Glutamatergic neuron (in vitro differentiated cells): ENCODE data around the gene ACBD6. TPM values are rescaled to one million over a fixed set of nuclear protein-coding genes. Genes with fewer than 3 reads are reported as not detected.

Experiments used
- DNase-seq: peaks from one replicate; pipeline ENCODE4 v3.0.0; 2022
- H3K27ac Mint-ChIP-seq: one replicate; pipeline ENCODE4 v1.8.0; 2020; ENCODE audit warnings: mild to moderate bottlenecking, mixed read lengths, inconsistent platforms; ENCODE audit not compliant: unreplicated experiment
- H3K27me3 Mint-ChIP-seq: one replicate; pipeline ENCODE4 v1.8.0; 2020; ENCODE audit warnings: mild to moderate bottlenecking, moderate library complexity, mixed read lengths, inconsistent platforms; ENCODE audit not compliant: unreplicated experiment
- H3K36me3 Mint-ChIP-seq: one replicate; pipeline ENCODE4 v1.8.0; 2020; ENCODE audit warnings: mild to moderate bottlenecking, mixed read lengths, inconsistent platforms; ENCODE audit not compliant: unreplicated experiment
- H3K4me1 Mint-ChIP-seq: one replicate; pipeline ENCODE4 v1.8.0; 2020; ENCODE audit warnings: mild to moderate bottlenecking, low read depth, mixed read lengths, inconsistent platforms; ENCODE audit not compliant: unreplicated experiment
- H3K4me3 Mint-ChIP-seq: one replicate; pipeline ENCODE4 v1.8.0; 2020; ENCODE audit warnings: mild to moderate bottlenecking, mixed read lengths, inconsistent platforms; ENCODE audit not compliant: unreplicated experiment
- H3K9me3 Mint-ChIP-seq: one replicate; pipeline ENCODE4 v1.8.0; 2020; ENCODE audit warnings: mild to moderate bottlenecking, moderate library complexity, mixed read lengths, inconsistent platforms; ENCODE audit not compliant: unreplicated experiment
- total RNA-seq: library from RNA; stranded (reverse); fragmentation: NEBNext Ultra II Directional; extraction: Animal tissue kit (Norgen Biotek cat#: 25700); gene quantifications from one replicate; pipeline ENCODE4 v1.2.1, GENCODE V29; 2021; ENCODE audit not compliant: unreplicated experiment
- TF ChIP-seq, protein P1 (sequence below): fragments of 200-600 bp; sonication (generic); IDR thresholded peaks from one replicate; pipeline ENCODE4 v1.5.0; 2021; ENCODE audit not compliant: partially characterized antibody, unreplicated experiment

Gene ACBD6
- total RNA-seq, 1 donor from 2014 or later: 52.9 TPM

DNA sequence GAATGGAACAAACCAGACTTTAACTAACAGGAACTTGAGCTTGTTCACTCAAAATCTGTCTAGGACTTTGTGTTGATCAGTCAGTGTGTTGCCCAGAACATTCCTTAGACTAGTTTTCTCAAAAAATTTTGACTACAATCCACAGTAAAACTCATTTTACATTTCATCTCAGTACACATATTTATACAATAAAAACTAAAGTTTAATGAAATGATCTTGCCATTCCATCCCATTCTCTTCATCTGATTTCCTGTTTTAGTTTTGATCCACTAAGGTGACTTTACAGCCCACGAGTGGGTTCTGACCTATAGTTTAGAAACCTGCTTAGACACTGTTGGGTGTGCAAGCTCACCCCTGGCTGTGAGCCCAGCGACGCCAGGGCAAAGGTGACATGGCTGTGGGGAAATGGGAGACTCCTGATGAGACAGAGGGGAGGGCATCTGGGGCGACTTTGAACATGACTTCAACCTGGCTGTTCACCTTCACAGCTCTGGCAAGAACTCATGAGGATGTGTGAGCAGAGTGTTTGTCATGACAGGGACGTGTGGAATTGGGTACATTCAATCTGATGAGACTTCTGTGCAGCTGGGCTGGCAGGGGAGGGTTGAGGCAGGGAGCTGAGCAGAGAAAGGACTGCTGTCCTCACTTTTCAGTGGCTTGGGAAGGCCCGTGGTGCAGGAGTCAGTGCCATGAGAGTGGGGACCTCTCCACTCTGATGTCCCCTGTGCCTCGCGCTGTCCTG, 231.7 kb downstream of the ACBD6 start:
- Mint-ChIP-seq H3K4me1 (peaks cover 26% of the 10 kb centered on the region), H3K36me3 (peaks cover 4% of the 10 kb centered on the region), H3K27ac (no peak overlapping the region), H3K9me3 (peaks cover 5% of the 10 kb centered on the region), H3K27me3 (no peaks in the 10 kb centered on the region), H3K4me3 (no peak overlapping the region)
- TF ChIP-seq, protein P1, sequence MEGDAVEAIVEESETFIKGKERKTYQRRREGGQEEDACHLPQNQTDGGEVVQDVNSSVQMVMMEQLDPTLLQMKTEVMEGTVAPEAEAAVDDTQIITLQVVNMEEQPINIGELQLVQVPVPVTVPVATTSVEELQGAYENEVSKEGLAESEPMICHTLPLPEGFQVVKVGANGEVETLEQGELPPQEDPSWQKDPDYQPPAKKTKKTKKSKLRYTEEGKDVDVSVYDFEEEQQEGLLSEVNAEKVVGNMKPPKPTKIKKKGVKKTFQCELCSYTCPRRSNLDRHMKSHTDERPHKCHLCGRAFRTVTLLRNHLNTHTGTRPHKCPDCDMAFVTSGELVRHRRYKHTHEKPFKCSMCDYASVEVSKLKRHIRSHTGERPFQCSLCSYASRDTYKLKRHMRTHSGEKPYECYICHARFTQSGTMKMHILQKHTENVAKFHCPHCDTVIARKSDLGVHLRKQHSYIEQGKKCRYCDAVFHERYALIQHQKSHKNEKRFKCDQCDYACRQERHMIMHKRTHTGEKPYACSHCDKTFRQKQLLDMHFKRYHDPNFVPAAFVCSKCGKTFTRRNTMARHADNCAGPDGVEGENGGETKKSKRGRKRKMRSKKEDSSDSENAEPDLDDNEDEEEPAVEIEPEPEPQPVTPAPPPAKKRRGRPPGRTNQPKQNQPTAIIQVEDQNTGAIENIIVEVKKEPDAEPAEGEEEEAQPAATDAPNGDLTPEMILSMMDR: no peak
- DNase-seq: no peak

DNA sequence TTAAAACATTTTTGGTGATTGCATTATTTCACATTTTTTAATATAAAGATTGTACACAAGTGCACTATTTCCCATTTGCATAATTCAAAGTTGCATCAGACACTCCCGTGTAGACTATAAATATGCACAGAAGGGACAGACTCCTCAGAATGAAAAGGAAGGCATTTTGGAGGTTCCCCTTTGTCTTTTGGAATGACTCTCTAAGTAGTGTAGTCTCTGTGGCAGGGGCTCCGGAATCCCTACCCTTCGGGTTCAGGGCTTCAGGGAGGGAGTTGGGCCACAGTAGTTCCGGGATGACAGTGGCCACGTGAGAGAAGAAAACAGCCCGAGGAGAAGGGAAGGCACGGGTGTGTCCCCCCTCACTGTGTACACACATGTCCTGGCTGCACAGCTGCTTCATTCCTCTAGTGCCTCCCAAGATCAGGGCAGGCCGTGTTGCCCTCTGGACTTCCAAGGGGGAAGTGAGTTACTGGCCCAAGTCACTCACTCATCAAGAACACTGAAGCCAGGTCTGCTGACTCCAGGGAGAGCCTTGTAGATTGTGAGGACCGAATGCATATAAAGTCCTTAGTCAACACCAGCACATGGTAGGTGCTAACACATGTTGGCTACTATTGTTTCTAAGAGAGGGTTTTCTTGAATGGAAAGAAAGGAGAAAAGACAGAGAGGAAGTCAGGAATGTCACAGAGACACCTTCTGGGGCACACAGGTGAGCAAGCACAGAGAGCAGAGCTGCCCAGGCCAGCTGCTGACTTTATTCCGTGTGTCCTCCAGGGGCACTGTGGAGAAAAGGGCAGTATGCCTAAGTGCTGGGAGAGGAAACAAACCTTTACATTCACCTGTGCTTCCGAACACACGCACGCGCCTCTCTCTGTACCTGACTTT, 232.5 kb downstream of the ACBD6 start:
- H3K4me3 Mint-ChIP-seq: no peak overlapping the region
- H3K36me3 Mint-ChIP-seq: peaks cover under 1% of the 10 kb centered on the region
- peaks cover 29% of the 10 kb centered on the region for H3K4me1 Mint-ChIP-seq
- DNase-seq: no peak
- TF ChIP-seq, protein P1: no peak
- H3K27ac Mint-ChIP-seq: no peak overlapping the region
- H3K9me3 Mint-ChIP-seq: peaks cover 5% of the 10 kb centered on the region
- no peaks in the 10 kb centered on the region for H3K27me3 Mint-ChIP-seq

DNA sequence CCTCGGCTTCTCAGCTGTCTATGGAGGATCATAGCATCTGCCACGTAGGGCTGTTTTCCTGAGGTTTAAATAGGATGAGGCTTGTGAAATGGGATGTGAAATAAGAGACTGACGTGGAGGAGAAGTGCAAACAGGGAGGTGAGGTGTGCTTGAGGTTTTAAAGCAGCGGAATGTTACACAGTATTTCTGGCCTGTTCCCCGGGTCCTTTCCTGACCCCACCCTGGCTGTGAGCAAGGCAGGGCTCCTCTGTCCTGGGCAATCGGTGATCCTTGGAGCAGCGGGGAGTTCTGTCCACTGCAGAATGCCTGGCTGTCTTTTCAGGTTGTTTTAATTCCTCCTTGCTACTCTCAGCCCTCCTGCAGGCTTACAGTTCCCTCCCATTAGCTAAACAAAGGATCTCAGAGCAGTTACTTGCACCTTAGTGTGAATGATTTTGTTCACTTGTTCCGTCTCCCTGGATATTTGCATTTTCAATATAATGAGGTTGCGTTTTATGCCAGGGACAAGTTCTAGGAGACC, 233.8 kb downstream of the ACBD6 start:
- TF ChIP-seq, protein P1: no peak
- no peak for DNase-seq
- H3K4me1 Mint-ChIP-seq: peaks cover 29% of the 10 kb centered on the region

DNA sequence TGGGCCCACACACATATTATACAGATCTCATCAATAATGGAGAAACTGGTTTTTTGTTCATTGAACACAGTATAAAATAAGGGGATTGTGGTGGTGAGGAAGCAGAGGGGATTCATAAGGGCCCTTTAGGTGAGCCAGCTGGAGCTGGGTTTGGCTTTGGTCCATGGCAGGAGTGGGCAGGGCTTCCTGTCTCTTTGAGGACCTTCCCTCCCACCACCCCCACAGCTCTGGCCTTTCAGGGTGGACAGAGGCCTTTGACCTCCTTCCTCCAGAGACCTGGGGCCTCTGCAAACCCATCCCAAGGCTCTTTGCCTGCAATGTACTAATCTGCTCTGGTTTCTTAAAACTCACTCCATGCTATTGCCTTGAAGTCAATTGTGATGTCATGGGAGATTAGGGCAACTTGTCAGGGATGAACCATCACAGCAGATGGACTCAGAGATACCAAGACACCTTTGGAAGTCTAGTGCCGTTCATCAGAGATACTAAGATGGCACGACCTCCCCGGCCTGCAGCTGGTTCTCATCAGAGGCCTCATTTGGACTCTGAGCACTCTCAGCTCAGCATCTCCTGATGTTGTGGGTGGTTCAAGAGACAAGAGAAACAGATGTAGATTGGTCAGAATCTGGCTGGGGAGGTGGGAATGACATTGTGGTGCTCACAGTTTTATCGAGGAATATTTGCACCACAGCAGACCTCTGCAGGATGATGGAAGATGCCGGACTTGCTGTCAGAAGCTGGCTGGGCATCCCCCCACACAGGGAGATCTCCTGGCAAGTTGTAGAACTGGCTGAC, 234.4 kb downstream of the ACBD6 start:
- Mint-ChIP-seq H3K4me3 (no peak overlapping the region), H3K27me3 (no peaks in the 10 kb centered on the region), H3K36me3 (no peaks in the 10 kb centered on the region), H3K27ac (no peak overlapping the region), H3K4me1 (peaks cover 29% of the 10 kb centered on the region), H3K9me3 (peaks cover 3% of the 10 kb centered on the region)
- TF ChIP-seq, protein P1: no peak
- no peak for DNase-seq

More for the DNA sequence above, 233.8 kb downstream of the ACBD6 start:
- peaks cover 5% of the 10 kb centered on the region for H3K9me3 Mint-ChIP-seq
- H3K36me3 Mint-ChIP-seq: no peaks in the 10 kb centered on the region
- H3K27ac Mint-ChIP-seq: no peak overlapping the region
- no peaks in the 10 kb centered on the region for H3K27me3 Mint-ChIP-seq
- no peak overlapping the region for H3K4me3 Mint-ChIP-seq
